Mesenteric fat pad (tissue), 1 donor: ENCODE data around the gene ZC3H10. TPM values are rescaled to one million over a fixed set of nuclear protein-coding genes. Genes with fewer than 3 reads are reported as not detected.
"Not testable (repeated sequence)": the region's sequence is repeated elsewhere in the genome, so short reads cannot be mapped to it uniquely, and the experiment has no call there.

ENCODE experiments used
- DNase-seq: peaks from one replicate; pipeline ENCODE4 v3.0.0-alpha.2; 2020; ENCODE audit warnings: low spot score
- long read RNA-seq: library from polyadenylated mRNA; unstranded; transcript quantifications from one replicate; pipeline ENCODE4 v2.0.0, GENCODE V29; 2020
- total RNA-seq: library from RNA; stranded (reverse); fragmentation: NEBNext Ultra II Directional; extraction: Animal tissue kit (Norgen Biotek cat#: 25700); gene quantifications from one replicate; pipeline ENCODE4 v1.2.1, GENCODE V29; 2021
- donor health status: DM: yes; HTN: yes; CAD: no.

The ZC3H10 gene, protein sequence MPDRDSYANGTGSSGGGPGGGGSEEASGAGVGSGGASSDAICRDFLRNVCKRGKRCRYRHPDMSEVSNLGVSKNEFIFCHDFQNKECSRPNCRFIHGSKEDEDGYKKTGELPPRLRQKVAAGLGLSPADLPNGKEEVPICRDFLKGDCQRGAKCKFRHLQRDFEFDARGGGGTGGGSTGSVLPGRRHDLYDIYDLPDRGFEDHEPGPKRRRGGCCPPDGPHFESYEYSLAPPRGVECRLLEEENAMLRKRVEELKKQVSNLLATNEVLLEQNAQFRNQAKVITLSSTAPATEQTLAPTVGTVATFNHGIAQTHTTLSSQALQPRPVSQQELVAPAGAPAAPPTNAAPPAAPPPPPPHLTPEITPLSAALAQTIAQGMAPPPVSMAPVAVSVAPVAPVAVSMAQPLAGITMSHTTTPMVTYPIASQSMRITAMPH
- total RNA-seq: 7.9 TPM
- long read RNA-seq, full-length matches to known transcripts: 39 of 39 reads
- long read RNA-seq, partial matches to known transcripts: 0 of 39 reads
- long read RNA-seq, other reads (novel, unspliced or antisense): 0 of 39 reads

DNA sequence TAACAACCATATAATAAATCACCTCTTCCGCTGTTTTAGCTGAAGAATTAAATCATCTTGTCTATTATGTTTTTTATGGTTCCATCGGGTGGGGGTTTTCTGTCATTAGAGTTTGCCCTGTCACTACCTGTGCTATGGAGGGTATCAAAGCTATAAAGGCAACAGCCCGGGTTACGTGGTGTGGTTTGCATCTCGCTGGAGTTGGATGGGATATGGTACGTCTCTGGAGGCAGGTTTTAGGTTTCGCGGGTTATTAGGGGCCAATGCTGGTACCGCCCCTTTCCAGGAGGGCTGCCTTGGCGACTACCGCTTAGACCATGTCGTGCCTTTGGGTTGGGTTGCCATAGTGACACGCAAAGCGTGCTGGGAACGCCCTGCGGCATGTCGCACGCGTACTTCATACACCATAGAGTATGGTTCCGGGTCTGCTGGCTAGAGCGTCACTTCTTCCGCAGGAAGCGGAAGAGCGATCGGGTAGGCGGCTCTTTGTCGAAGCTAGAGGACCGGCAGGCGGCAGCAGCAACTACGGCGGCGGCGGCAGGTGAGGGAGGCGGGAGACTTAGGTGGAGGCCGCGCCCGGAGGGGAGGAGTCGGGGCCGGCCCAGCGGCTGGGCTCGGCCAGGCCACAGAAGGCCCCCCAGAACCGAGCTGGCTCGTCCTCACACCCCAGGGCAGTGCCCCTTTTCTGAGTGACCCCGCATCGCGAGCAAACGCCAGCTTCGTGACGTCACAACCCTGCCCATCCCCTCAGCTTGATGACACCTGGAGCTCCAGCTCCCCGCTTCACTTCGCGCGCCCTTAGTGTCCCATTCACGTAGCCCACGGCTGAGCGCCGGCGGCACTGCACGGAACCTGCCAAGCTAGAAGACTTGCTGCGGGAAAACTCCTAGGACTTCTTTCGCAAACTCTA lies at the start of gene ZC3H10:
Gene ZC3H10 (plus strand): TSS at position 489 of the 910 bp plus-strand sequence. CDS start 2,297 bp downstream, outside the sequence.
- peak; percentile 98 for DNase-seq

DNA sequence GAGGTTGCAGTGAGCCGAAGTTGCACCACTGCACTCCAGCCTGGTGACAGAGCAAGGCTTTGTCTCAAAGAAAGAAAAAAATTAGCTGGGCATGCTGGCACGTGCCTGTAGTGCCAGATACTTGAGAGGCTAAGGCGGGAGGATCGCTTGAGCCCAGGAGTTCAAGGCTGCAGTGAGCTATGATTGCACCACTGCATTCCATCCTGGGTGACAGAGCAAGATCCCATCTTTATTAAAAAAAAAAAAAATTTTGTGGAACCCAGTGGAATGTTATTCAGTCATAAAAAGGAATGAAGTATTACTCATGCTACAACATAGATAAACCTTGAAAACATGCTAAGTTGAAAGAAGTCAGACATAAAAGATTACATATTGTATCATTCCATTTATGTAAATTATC lies 46.4 kb upstream of the ZC3H10 start:
- DNase-seq: no peak

DNA sequence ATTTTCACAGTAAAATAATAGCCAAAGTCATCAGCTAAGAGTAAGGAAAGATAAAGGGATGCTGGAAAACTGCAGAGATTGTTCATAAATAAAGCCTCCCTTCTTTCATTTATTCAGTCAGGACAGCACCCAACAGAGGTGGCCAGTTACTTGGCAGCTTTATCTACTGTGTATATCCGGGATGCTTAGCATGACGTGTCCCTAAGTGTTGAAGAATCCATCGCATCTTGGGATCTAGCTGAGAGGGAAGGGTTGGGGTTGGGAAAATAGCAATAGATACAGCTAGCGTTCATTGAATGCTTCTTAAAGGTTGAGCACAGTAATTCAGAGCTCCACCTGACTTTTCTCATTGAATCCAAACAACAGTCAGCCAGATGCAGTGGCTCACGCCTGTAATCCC lies 43.7 kb upstream of the ZC3H10 start:
- no peak for DNase-seq

DNA sequence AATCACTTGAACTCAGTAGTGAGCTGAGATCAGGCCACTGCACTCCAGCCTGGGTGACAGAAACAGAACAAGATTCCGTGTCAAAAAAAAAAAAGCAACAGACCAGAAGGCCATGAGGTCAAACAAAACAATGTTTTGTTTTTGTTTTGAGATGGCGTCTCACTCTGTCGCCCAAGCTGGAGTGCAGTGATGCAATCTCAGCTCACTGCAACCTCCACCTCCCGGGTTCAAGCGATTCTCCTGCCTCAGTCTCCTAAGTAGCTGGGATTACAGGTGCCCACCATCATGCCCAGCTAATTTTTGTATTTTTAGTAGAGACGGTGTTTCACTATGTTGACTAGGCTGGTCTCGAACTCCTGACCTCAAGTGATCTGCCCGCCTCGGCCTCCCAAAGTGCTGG lies 40.1 kb upstream of the ZC3H10 start:
- not testable (repeated sequence) for DNase-seq

DNA sequence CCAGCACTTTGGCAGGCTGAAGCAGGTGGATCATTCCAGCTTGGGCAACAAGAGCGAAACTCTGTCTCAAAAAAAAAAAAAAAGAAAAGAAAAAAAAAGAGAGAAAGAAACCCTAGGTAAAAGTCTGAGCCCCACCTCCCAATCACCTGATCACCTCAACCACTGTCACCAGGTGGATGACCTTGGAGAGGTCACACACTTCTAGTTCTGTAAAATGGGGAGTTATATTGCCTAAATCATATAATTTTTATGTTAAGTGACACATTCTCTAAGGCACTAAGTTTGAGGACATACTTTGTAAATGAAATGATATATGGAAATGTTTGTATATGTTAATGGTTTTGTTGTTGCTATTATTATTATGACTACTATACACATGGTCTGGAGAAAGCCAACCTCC lies 39.6 kb upstream of the ZC3H10 start:
- DNase-seq: no peak

DNA sequence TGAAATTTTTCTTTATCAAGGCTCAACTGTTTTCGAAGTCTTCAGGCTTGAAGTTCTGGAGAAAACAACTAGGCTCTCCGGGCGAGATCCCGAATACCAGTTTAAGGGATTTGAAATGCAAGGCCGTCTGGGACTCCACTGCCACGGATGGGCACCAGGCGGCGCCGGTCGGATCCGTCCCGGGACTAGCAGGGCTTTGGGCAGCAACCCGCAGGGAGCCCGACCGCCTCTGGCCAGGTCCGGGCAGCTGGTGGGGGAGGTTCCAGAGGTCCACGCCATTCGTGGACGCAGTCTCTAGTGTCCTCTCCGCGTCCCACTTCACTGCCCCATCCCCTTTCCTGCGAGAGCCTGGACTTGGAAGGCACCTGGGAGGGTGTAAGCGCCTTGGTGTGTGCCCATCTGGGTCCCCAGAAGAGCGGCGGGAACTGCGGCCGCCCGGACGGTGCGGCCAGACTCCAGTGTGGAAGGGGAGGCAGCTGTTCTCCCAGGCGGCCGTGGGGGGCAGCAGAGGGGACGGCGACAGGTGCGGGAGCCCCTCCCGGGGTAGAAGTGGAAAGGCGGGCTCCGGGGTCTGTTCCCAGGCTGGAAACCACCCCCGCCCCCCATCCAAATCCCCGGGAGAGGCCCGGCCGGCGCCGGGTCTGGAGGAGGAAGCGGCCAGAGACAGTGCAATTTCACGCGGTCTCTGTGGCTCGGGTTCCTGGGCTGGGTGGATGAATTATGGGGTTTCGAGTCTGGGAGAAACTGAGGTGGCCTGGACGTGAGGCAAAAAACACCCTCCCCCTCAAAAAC lies 38.9 kb upstream of the ZC3H10 start:
- DNase-seq: peak; percentile 96

DNA sequence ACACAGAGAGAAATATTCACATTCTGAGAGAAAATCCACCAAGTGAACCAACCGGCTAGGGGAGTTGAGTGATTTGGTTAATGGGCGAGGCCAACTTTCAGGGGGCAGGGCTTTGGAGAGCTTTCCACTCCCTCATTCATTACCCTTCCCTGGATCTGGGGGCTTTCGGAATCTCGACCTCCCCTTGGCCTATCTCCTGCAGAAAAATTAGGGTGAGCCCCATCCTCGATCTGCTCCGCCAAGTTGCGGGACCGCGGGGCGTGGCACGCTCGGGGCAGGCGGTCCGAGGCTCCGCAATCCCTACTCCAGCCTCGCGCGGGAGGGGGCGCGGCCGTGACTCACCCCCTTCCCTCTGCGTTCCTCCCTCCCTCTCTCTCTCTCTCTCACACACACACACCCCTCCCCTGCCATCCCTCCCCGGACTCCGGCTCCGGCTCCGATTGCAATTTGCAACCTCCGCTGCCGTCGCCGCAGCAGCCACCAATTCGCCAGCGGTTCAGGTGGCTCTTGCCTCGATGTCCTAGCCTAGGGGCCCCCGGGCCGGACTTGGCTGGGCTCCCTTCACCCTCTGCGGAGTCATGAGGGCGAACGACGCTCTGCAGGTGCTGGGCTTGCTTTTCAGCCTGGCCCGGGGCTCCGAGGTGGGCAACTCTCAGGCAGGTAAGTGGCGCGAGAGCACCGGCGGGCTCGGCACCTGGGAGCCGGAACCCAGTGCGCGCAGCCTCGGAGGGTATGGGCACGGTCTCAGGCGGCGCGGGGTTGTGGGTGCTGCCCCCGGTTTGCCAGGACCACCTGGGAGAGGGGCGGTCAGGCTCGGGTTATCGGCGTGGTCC lies 38.1 kb upstream of the ZC3H10 start, which contains the start of gene ERBB3:
Gene ERBB3 (plus strand): TSS at position 443 of the 833 bp plus-strand sequence. CDS start 136 bp downstream, at position 579.
- peak; percentile 93 for DNase-seq

DNA sequence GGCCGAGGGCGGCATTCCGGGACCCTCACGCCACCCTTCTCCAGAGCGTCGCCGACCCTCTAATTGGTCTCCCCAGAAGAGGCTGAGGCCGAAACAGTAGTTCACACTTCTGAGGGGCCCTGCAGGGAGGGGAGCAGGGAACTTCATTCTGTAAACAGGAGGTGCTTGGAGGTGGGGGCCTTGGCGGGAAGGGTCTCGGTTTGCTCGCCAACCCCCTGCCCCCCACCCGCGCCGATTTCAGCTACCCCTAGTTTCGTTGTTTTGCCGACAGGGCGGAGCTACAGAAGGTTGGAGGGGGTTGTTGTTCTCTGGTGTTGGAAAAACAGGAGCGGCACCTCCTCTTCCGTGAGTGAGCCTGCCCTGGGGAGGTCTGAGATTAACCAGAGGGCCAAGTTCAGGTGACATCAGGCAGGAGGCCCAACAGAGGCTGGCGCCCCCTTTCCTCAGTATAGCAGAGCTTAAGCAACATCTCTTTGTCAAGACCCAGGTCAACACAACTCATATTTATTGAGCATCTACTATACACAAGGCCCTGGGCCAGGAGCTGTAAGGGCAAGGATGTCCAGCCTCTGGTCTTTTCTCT lies 37.4 kb upstream of the ZC3H10 start:
- DNase-seq: no peak

DNA sequence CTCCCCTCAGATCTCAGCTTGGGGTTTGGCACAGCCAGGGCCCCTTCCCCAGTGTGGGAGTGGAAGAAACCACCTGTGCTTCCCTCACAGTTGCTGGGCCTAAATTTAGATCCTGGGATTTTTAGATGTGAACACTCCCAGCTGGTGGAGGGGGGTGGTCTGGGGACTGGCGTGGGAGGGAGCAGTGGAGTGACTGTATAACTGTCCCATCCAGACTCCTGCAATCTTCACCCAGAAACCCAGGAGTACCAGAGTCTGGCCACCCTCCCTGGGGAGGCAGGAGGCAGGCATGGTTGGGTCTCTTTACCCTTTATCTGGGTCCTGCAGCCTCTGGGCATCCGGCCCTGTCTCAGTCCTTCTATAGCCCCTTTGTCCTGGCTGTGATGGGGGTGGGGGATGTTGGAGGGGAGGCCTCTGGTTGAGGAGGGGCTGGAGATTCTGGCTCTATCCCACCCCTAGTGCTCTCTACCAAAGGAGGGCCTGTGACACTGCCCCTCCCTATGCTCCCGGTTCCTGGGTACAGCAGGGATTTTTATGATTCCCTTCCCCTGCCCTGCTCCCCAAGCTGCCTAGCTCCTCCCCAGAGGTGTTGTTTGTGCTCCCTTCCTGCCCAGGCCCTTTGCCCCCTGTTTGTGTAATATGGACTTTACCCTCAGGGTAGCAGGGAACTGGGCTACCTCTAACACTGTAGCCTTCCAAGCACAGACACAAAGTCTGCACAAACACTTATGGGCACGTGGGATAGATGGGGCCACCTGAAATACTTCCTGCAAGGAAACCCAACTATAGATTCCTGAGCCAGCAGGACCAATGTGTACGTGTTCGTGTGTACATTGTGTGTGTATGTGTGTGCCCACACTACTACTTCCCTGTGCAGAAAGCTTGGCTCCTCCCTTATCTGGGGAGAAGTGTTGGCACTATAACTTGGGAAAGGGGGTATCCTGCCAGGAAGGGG lies 36.4 kb upstream of the ZC3H10 start:
- no peak for DNase-seq

DNA sequence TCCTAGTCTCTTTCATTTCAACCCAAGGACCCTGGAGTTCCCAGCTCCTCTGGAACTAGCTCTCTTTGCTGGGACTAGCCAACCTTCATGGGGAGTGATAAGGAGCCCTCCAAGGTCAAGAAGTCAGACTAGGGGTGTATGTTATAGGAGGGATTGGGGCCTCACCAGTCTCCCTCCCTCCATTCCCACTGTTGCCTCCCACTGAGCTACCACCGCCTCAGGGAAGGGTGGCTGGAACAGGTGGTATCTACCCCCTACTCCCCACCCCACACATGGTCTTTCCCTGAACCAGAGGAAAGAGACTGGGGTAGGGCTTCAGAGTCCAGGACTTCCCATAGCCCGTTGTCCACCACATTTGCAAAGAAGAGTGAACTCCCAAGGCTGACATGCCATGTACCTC lies 35.7 kb upstream of the ZC3H10 start:
- no peak for DNase-seq

DNA sequence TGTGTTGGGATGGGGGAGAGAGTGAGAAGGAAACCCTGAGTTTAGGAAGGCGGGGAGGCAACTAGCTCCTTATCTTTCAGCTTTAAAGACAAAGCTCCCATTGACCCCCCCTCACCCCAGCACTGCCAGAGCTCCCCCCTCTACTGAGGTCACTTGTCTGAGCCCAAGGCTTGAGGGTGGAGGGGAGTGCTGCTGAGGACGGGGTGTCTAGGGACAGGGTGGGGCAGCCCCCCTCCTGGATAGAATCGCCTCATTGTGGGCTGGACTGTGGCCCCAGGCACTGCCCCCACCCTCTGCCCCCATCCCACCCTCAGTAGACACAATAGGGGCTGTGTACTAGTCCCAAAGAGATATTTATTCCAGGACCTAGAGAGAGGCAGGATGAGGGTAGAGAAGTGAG lies 35.1 kb upstream of the ZC3H10 start:
- DNase-seq: no peak

DNA sequence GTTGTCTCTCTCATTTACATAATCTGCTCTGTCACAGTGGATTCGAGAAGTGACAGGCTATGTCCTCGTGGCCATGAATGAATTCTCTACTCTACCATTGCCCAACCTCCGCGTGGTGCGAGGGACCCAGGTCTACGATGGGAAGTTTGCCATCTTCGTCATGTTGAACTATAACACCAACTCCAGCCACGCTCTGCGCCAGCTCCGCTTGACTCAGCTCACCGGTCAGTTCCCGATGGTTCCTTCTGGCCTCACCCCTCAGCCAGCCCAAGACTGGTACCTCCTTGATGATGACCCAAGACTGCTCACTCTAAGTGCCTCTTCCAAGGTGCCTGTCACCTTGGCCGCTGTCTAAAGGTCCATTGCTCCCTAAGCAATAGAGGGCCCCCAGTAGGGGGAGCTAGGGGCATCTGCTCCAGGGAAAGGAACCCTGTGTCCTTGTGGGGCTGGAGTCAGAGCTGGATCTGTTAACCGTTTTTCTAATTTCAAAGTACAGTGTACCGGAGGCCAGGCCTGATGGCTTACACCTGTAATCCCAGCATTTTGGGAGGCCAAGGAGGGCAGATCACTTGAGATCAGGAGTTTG lies 33.0 kb upstream of the ZC3H10 start:
- no peak for DNase-seq

DNA sequence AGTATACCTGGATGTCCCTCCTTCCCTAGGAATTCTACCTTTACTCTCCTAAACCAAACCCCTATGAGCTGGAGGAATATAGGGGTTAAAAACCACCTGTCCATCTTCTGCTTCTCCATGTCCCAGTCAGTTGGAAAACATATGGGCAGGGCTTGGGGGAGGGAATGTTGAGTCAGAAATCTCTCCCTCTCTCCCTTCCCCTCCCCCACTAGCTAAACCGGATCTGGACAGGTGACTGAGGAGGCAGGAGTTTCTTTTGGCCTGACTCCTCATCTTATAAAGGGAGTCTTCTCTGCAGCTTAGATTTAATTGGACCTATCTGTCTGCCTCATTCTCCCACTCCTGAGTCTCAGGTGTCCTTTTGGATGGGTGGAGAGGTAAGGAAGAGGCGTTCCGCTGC lies 32.0 kb upstream of the ZC3H10 start:
- no peak for DNase-seq

DNA sequence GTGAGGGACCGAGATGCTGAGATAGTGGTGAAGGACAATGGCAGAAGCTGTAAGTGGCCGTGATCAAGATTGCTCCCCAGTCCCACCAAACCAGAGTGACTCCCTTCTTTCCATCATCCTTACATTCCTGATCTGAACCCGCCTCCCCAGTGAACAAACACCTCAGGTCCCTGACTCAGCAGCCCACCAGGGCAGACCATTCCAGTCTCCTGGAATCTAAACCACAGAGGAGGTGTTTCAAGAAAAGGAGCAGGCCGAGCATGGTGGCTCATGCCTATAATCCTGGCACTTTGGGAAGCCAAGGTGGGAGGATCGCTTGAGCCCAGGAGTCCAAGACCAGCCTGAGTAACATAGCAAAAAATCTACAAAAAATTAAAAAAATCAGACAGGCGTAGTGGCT lies 31.5 kb upstream of the ZC3H10 start:
- DNase-seq: no peak

DNA sequence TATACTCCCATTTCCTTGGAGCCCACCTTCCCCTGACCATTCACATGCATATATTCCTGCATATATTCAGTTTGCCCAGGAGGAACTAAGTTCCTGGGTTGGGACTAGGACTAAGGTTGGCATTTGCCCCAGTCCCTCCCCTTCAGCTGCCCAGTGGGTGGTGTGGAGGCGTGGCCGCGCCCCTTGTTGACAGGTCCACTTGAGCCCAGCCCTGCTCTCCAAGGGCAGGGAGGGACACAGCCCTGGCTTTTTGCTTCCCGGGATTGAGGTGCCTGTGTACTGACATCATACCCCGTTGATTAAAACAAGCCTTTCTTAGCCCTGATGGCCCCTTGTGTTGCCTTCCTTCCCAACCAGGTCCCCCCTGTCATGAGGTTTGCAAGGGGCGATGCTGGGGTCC lies 30.8 kb upstream of the ZC3H10 start:
- DNase-seq: no peak

DNA sequence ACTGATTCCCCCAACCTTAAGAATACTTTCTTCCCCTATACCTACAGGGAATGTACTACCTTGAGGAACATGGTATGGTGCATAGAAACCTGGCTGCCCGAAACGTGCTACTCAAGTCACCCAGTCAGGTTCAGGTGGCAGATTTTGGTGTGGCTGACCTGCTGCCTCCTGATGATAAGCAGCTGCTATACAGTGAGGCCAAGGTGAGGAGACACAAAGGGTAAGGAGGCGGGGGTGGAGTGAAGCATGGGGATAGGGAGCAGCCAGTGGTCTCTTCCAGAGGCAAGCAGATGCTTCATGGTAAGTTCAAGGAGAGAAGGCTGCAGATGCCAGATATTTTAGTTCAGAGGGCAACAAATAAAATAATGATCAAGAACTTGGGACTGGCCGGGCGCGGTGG lies 20.3 kb upstream of the ZC3H10 start:
- DNase-seq: no peak

DNA sequence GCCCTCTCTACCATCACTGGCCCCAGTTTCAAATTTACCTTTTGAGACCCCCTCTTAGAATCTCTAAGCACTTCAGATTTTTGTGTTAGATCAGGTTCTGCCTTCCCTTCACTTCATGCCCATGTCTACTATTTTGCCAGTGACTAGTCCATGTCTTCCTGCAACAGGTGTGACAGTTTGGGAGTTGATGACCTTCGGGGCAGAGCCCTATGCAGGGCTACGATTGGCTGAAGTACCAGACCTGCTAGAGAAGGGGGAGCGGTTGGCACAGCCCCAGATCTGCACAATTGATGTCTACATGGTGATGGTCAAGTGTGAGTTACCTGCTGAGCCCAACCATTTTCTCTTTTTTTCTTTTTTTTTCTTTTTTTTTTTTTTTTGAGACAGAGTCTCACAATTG lies 19.5 kb upstream of the ZC3H10 start:
- DNase-seq: no peak

DNA sequence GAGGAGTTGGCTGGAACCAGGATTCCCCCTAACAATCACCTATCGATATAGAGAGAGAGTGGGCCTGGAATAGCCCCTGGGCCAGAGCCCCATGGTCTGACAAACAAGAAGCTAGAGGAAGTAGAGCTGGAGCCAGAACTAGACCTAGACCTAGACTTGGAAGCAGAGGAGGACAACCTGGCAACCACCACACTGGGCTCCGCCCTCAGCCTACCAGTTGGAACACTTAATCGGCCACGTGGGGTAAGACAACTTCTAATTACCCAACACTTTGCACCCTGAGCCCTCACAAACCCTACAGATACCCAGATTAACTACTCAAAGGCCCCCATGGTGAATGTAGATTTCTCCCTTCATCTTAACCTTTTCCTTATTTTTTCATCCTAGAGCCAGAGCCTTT lies 18.3 kb upstream of the ZC3H10 start:
- no peak for DNase-seq
